SK-N-MC (cell line): ENCODE measurements around the gene TMUB1.

Experiments
- DNase-seq: peaks from one replicate; pipeline ENCODE4 v3.0.0-alpha.2; 2011; ENCODE audit warnings: low read depth, low spot score
- H3K27ac ChIP-seq: fragments of 200-600 bp; sonication (generic); 2 replicates; pipeline ENCODE4 v1.5.1; 2016; ENCODE audit warnings: mixed run types
- H3K36me3 ChIP-seq: fragments of 200-600 bp; sonication (generic); 2 replicates; pipeline ENCODE4 v1.6.1; 2017; ENCODE audit warnings: antibody characterized with exemption, low read length, mixed read lengths; ENCODE audit not compliant: insufficient read depth
- H3K4me3 ChIP-seq: fragments of 200-600 bp; sonication (generic); 2 replicates; pipeline ENCODE4 v1.5.1; 2016
- H3K9ac ChIP-seq: fragments of 200-600 bp; sonication (generic); 2 replicates; pipeline ENCODE4 v1.8.0; 2017; ENCODE audit warnings: mixed run types, mixed read lengths; ENCODE audit not compliant: insufficient read length
- H3K9me3 ChIP-seq: fragments of 200-600 bp; sonication (generic); 2 replicates; pipeline ENCODE4 v1.6.1; 2017; ENCODE audit warnings: low read depth, mild to moderate bottlenecking, antibody characterized with exemption, low read length, moderate library complexity, mixed read lengths
- EZH2 ChIP-seq: fragments of 200-600 bp; sonication (generic); IDR thresholded peaks from one replicate; pipeline ENCODE4 v1.6.1; 2017; ENCODE audit warnings: antibody characterized with exemption
- FOXP2 ChIP-seq: optimal IDR thresholded peaks from 2 replicates; pipeline ENCODE3; 2011; ENCODE audit warnings: mild to moderate bottlenecking, moderate library complexity; ENCODE audit not compliant: insufficient read depth; ENCODE audit errors: extremely low read length, control extremely low read depth
- POLR2AphosphoS5 ChIP-seq: IDR thresholded peaks from 2 replicates; pipeline ENCODE4 v1.6.1; 2012; ENCODE audit warnings: mild to moderate bottlenecking, low read depth, low read length, borderline replicate concordance

Gene TMUB1

GRCh38 chr7:151128716-151129115 lies 45.4 kb upstream of the TMUB1 start:
- no peak for DNase-seq
- no peaks in the 10 kb centered on the region for H3K9me3 ChIP-seq
- no peak for TF ChIP-seq FOXP2
- TF ChIP-seq POLR2AphosphoS5 = no peak
- no peak for TF ChIP-seq EZH2
- H3K4me3 ChIP-seq = no peak overlapping the region
- no peak overlapping the region for H3K27ac ChIP-seq
- peaks cover 22% of the 10 kb centered on the region; the same call in 1 of the 2 replicates for H3K36me3 ChIP-seq
- no peak overlapping the region for H3K9ac ChIP-seq

- no peak for TF ChIP-seq FOXP2
- no peak for TF ChIP-seq EZH2
- TF ChIP-seq POLR2AphosphoS5 = no peak
- H3K36me3 ChIP-seq = peaks cover 28% of the 10 kb centered on the region; the same call in 1 of the 2 replicates
- no peak overlapping the region for H3K27ac ChIP-seq
- no peak for DNase-seq
- no peaks in the 10 kb centered on the region for H3K9me3 ChIP-seq
- H3K4me3 ChIP-seq = no peak overlapping the region
- no peak overlapping the region for H3K9ac ChIP-seq
Observed at GRCh38 chr7:151128144-151128543, 44.9 kb upstream of the TMUB1 start.

- TF ChIP-seq FOXP2 (no peak), EZH2 (no peak), POLR2AphosphoS5 (no peak)
- Histone ChIP-seq H3K36me3 (peaks cover 29% of the 10 kb centered on the region; the same call in 1 of the 2 replicates), H3K9me3 (no peaks in the 10 kb centered on the region), H3K27ac (no peak overlapping the region), H3K4me3 (no peak overlapping the region), H3K9ac (no peak overlapping the region)
- DNase-seq = no peak
Observed at GRCh38 chr7:151126491-151127137, 43.3 kb upstream of the TMUB1 start.

GRCh38 chr7:151125846-151126481 lies 42.7 kb upstream of the TMUB1 start:
- TF ChIP-seq POLR2AphosphoS5 = no peak
- TF ChIP-seq FOXP2 = no peak
- TF ChIP-seq EZH2 = no peak
- Histone ChIP-seq H3K36me3 (peaks cover 29% of the 10 kb centered on the region; the same call in 1 of the 2 replicates), H3K4me3 (no peak overlapping the region), H3K9ac (no peak overlapping the region), H3K27ac (no peak overlapping the region), H3K9me3 (no peaks in the 10 kb centered on the region)
- DNase-seq = no peak

- no peak for TF ChIP-seq FOXP2
- no peak for TF ChIP-seq POLR2AphosphoS5
- no peak for TF ChIP-seq EZH2
- Histone ChIP-seq H3K9ac (no peak overlapping the region), H3K4me3 (no peak overlapping the region), H3K9me3 (no peaks in the 10 kb centered on the region), H3K27ac (no peak overlapping the region), H3K36me3 (peaks cover 29% of the 10 kb centered on the region; the same call in 1 of the 2 replicates)
- no peak for DNase-seq
Observed at GRCh38 chr7:151125470-151125845, 42.2 kb upstream of the TMUB1 start.

GRCh38 chr7:151124899-151125399 lies 41.7 kb upstream of the TMUB1 start:
- no peak for DNase-seq
- no peak overlapping the region for H3K27ac ChIP-seq
- no peak for TF ChIP-seq POLR2AphosphoS5
- TF ChIP-seq FOXP2 = no peak
- TF ChIP-seq EZH2 = no peak
- no peaks in the 10 kb centered on the region for H3K9me3 ChIP-seq
- no peak overlapping the region for H3K9ac ChIP-seq
- H3K4me3 ChIP-seq = no peak overlapping the region
- H3K36me3 ChIP-seq = peaks cover 25% of the 10 kb centered on the region; the same call in 1 of the 2 replicates

- no peak for DNase-seq
- no peak overlapping the region for H3K4me3 ChIP-seq
- no peak overlapping the region for H3K27ac ChIP-seq
- H3K9me3 ChIP-seq = no peaks in the 10 kb centered on the region
- peaks cover 22% of the 10 kb centered on the region; the same call in 1 of the 2 replicates for H3K36me3 ChIP-seq
- TF ChIP-seq EZH2 = no peak
- no peak for TF ChIP-seq FOXP2
- no peak for TF ChIP-seq POLR2AphosphoS5
- H3K9ac ChIP-seq = no peak overlapping the region
Observed at GRCh38 chr7:151124481-151124880, 41.2 kb upstream of the TMUB1 start.

- no peak overlapping the region for H3K27ac ChIP-seq
- H3K36me3 ChIP-seq = peaks cover 21% of the 10 kb centered on the region; the same call in 1 of the 2 replicates
- H3K4me3 ChIP-seq = no peak overlapping the region
- no peak for TF ChIP-seq FOXP2
- no peak for TF ChIP-seq POLR2AphosphoS5
- no peak for TF ChIP-seq EZH2
- H3K9ac ChIP-seq = no peak overlapping the region
- DNase-seq = no peak
- no peaks in the 10 kb centered on the region for H3K9me3 ChIP-seq
Observed at GRCh38 chr7:151123822-151124464, 40.6 kb upstream of the TMUB1 start.
